NB4 (cell line): ENCODE data around the gene SPTBN4.

Experiments used
- CTCF ChIP-seq: IDR thresholded peaks from one replicate; pipeline ENCODE4 v1.5.1; 2012; ENCODE audit warnings: low read depth, low read length
- POLR2A ChIP-seq: IDR thresholded peaks from 2 replicates; pipeline ENCODE4 v1.6.1; 2011; ENCODE audit warnings: mild to moderate bottlenecking; ENCODE audit not compliant: insufficient read length; ENCODE audit errors: extremely low read depth

- TF ChIP-seq POLR2A (no peak), CTCF (no peak)
Measured at GRCh38 chr19:40457048-40457447, 9.8 kb upstream of the SPTBN4 start.
